Measurements from ENCODE around the gene H3-3A.

Gene H3-3A

GRCh38 chr1:226108935-226109828 lies 46.7 kb downstream of the H3-3A start:
- H3K9me3 Mint-ChIP-seq, result no peaks in the 10 kb centered on the region
- peak overlapping the region; percentile 81 for H3K27ac Mint-ChIP-seq
- no peaks in the 10 kb centered on the region for H3K36me3 Mint-ChIP-seq (ENCODE audit: low read depth)
- H3K27me3 Mint-ChIP-seq, result no peaks in the 10 kb centered on the region
- no peak for DNase-seq
- H3K4me3 Mint-ChIP-seq, result peak overlapping the region; percentile 82
- H3K4me1 Mint-ChIP-seq (ENCODE audit: low read depth), result peaks cover 17% of the 10 kb centered on the region

- Mint-ChIP-seq H3K36me3 (ENCODE audit: low read depth) (no peaks in the 10 kb centered on the region), H3K27me3 (no peaks in the 10 kb centered on the region), H3K9me3 (no peaks in the 10 kb centered on the region), H3K4me1 (ENCODE audit: low read depth) (peaks cover 17% of the 10 kb centered on the region), H3K4me3 (peak overlapping the region; percentile 82), H3K27ac (peak overlapping the region; percentile 81)
- DNase-seq, result peak; percentile 87
Observed at GRCh38 chr1:226109829-226110248, 47.3 kb downstream of the H3-3A start.

- Mint-ChIP-seq H3K27me3 (no peaks in the 10 kb centered on the region), H3K4me3 (peak overlapping the region; percentile 67), H3K9me3 (no peaks in the 10 kb centered on the region), H3K27ac (peak overlapping the region; percentile 67), H3K36me3 (ENCODE audit: low read depth) (no peaks in the 10 kb centered on the region), H3K4me1 (ENCODE audit: low read depth) (peaks cover 17% of the 10 kb centered on the region)
- DNase-seq, result peak; percentile 81
Observed at GRCh38 chr1:226110249-226111097, 48.0 kb downstream of the H3-3A start.

GRCh38 chr1:226111098-226111882 lies 48.8 kb downstream of the H3-3A start:
- peak overlapping the region; percentile 66 for H3K27ac Mint-ChIP-seq
- no peaks in the 10 kb centered on the region for H3K9me3 Mint-ChIP-seq
- H3K36me3 Mint-ChIP-seq (ENCODE audit: low read depth), result no peaks in the 10 kb centered on the region

GRCh38 chr1:226111883-226112261 lies 49.4 kb downstream of the H3-3A start:
- no peaks in the 10 kb centered on the region for H3K36me3 Mint-ChIP-seq (ENCODE audit: low read depth)
- H3K27ac Mint-ChIP-seq, result no peak overlapping the region
- H3K9me3 Mint-ChIP-seq, result no peaks in the 10 kb centered on the region
- H3K4me3 Mint-ChIP-seq, result no peak overlapping the region
- H3K4me1 Mint-ChIP-seq (ENCODE audit: low read depth), result peaks cover 17% of the 10 kb centered on the region
- DNase-seq, result no peak
- H3K27me3 Mint-ChIP-seq, result no peaks in the 10 kb centered on the region

More at GRCh38 chr1:226111098-226111882, 48.8 kb downstream of the H3-3A start:
- no peak for DNase-seq
- Mint-ChIP-seq H3K4me1 (ENCODE audit: low read depth) (peaks cover 17% of the 10 kb centered on the region), H3K27me3 (no peaks in the 10 kb centered on the region), H3K4me3 (peak overlapping the region; percentile 66)

GRCh38 chr1:226112626-226113025 lies 50.1 kb downstream of the H3-3A start:
- H3K36me3 Mint-ChIP-seq (ENCODE audit: low read depth), result no peaks in the 10 kb centered on the region
- H3K4me3 Mint-ChIP-seq, result no peak overlapping the region
- H3K9me3 Mint-ChIP-seq, result no peaks in the 10 kb centered on the region
- peaks cover 17% of the 10 kb centered on the region for H3K4me1 Mint-ChIP-seq (ENCODE audit: low read depth)
- H3K27me3 Mint-ChIP-seq, result no peaks in the 10 kb centered on the region
- no peak overlapping the region for H3K27ac Mint-ChIP-seq
- no peak for DNase-seq

GRCh38 chr1:226116673-226117072 lies 54.2 kb downstream of the H3-3A start:
- DNase-seq, result no peak
- Mint-ChIP-seq H3K36me3 (ENCODE audit: low read depth) (no peaks in the 10 kb centered on the region), H3K27ac (no peak overlapping the region), H3K27me3 (no peaks in the 10 kb centered on the region), H3K4me3 (no peak overlapping the region), H3K4me1 (ENCODE audit: low read depth) (peaks cover 10% of the 10 kb centered on the region), H3K9me3 (no peaks in the 10 kb centered on the region)

GRCh38 chr1:226117330-226117729 lies 54.8 kb downstream of the H3-3A start:
- Mint-ChIP-seq H3K36me3 (ENCODE audit: low read depth) (no peaks in the 10 kb centered on the region), H3K4me3 (no peak overlapping the region), H3K9me3 (no peaks in the 10 kb centered on the region)

GRCh38 chr1:226118357-226118756 lies 55.8 kb downstream of the H3-3A start:
- no peaks in the 10 kb centered on the region for H3K9me3 Mint-ChIP-seq
- H3K36me3 Mint-ChIP-seq (ENCODE audit: low read depth), result no peaks in the 10 kb centered on the region
- H3K4me3 Mint-ChIP-seq, result no peak overlapping the region
- H3K4me1 Mint-ChIP-seq (ENCODE audit: low read depth), result peaks cover 15% of the 10 kb centered on the region
- no peak for DNase-seq
- no peaks in the 10 kb centered on the region for H3K27me3 Mint-ChIP-seq
- H3K27ac Mint-ChIP-seq, result peak overlapping the region; percentile 6

More at GRCh38 chr1:226117330-226117729, 54.8 kb downstream of the H3-3A start:
- no peak for DNase-seq
- Mint-ChIP-seq H3K27ac (no peak overlapping the region), H3K27me3 (no peaks in the 10 kb centered on the region), H3K4me1 (ENCODE audit: low read depth) (peaks cover 10% of the 10 kb centered on the region)

GRCh38 chr1:226119169-226119568 lies 56.7 kb downstream of the H3-3A start:
- H3K27ac Mint-ChIP-seq, result no peak overlapping the region
- peaks cover 17% of the 10 kb centered on the region for H3K4me1 Mint-ChIP-seq (ENCODE audit: low read depth)
- no peaks in the 10 kb centered on the region for H3K27me3 Mint-ChIP-seq
- no peak overlapping the region for H3K4me3 Mint-ChIP-seq
- no peak for DNase-seq
- no peaks in the 10 kb centered on the region for H3K9me3 Mint-ChIP-seq
- H3K36me3 Mint-ChIP-seq (ENCODE audit: low read depth), result no peaks in the 10 kb centered on the region

- Mint-ChIP-seq H3K36me3 (ENCODE audit: low read depth) (no peaks in the 10 kb centered on the region), H3K27ac (peak overlapping the region; percentile 87), H3K4me3 (peak overlapping the region; percentile 70), H3K9me3 (no peaks in the 10 kb centered on the region), H3K27me3 (peaks cover 4% of the 10 kb centered on the region), H3K4me1 (ENCODE audit: low read depth) (peaks cover 24% of the 10 kb centered on the region)
- DNase-seq, result no peak
Observed at GRCh38 chr1:226120398-226120797, 57.9 kb downstream of the H3-3A start.

GRCh38 chr1:226121049-226121586 lies 58.6 kb downstream of the H3-3A start:
- Mint-ChIP-seq H3K27ac (peak overlapping the region; percentile 87), H3K4me1 (ENCODE audit: low read depth) (peaks cover 25% of the 10 kb centered on the region), H3K9me3 (no peaks in the 10 kb centered on the region), H3K27me3 (peaks cover 5% of the 10 kb centered on the region), H3K4me3 (peak overlapping the region; percentile 70), H3K36me3 (ENCODE audit: low read depth) (no peaks in the 10 kb centered on the region)
- DNase-seq, result no peak

Measured in activated T-cell treated with anti-CD3 and anti-CD28 coated beads, Interleukin-2, amount 50 U/mL, for 24 hours (primary cell).